NCI-H2107 (cell line): ENCODE measurements around the gene TEX22.

Source experiments
- DNase-seq: peaks from one replicate; lab custom pipeline; 2025; lab: John Stamatoyannopoulos, UW

The TEX22 gene

GRCh38 chr14:105400016-105400415 is 1.7 kb downstream of the TEX22 start:
- no peak for DNase-seq

- no peak for DNase-seq
These were observed 3.4 kb downstream of the TEX22 start for GRCh38 chr14:105401699-105402098.

GRCh38 chr14:105408592-105408991 is 10.3 kb downstream of the TEX22 start:
- DNase-seq, result no peak

- DNase-seq, result no peak
These were observed 11.0 kb downstream of the TEX22 start for GRCh38 chr14:105409364-105409763.

- DNase-seq, result no peak
These were observed 12.3 kb downstream of the TEX22 start for GRCh38 chr14:105410642-105411016.

- no peak for DNase-seq
These were observed 12.9 kb downstream of the TEX22 start for GRCh38 chr14:105411017-105411941.

GRCh38 chr14:105411985-105412770 is 13.8 kb downstream of the TEX22 start:
- no peak for DNase-seq

- DNase-seq, result peak; percentile 60
These were observed 14.6 kb downstream of the TEX22 start for GRCh38 chr14:105412771-105413543.

GRCh38 chr14:105413544-105413886 is 15.2 kb downstream of the TEX22 start:
- DNase-seq, result no peak

GRCh38 chr14:105414456-105415371 is 16.4 kb downstream of the TEX22 start:
- DNase-seq, result peak; percentile 77

GRCh38 chr14:105415481-105416428 is 17.4 kb downstream of the TEX22 start:
- no peak for DNase-seq

GRCh38 chr14:105416671-105417070 is 18.3 kb downstream of the TEX22 start:
- no peak for DNase-seq

- DNase-seq, result no peak
These were observed 19.4 kb downstream of the TEX22 start for GRCh38 chr14:105417690-105418121.

- DNase-seq, result no peak
These were observed 20.2 kb downstream of the TEX22 start for GRCh38 chr14:105418269-105419194.

- DNase-seq, result peak; percentile 49
These were observed 21.1 kb downstream of the TEX22 start, which contains the start of gene MTA1 for GRCh38 chr14:105419195-105420091. TSS of gene MTA1 (plus strand) at chr14:105419827. CDS start at chr14:105420036, 209 bp downstream.

GRCh38 chr14:105420101-105420973 is 22.0 kb downstream of the TEX22 start:
- no peak for DNase-seq
